GM12878 (cell line): Measurements from ENCODE around the gene TCHP. TPM values are rescaled to one million over a fixed set of nuclear protein-coding genes. Genes with fewer than 3 reads are reported as not detected.

Experiments
- ATAC-seq: fragments of 200-7000 bp; cut with Tn5 transposase; 3 replicates; pipeline ENCODE4 v1.9.1; 2020; ENCODE audit warnings: mild to moderate bottlenecking, moderate library complexity
- BruUV-seq: library from RNA; stranded (reverse); fragments of 400-500 nt; replicated peaks from 2 replicates; lab custom pipeline; 2021; lab: Mats Ljungman, UMichigan
- CTCF ChIA-PET: fragments of 300-600 bp; sonication (Branson Sonifier 250); formaldehyde crosslinking; extraction: SDS; loops from one replicate; lab custom pipeline; 2021; ENCODE audit warnings: inconsistent platforms; lab: Yijun Ruan, JAX
- POLR2A ChIA-PET: fragments of 350-600 bp; formaldehyde crosslinking; extraction: SDS; loops from one replicate; lab custom pipeline; 2021; ENCODE audit warnings: inconsistent platforms; lab: Charles Lee
- RAD21 ChIA-PET: fragments of 300-600 bp; sonication (Branson Sonifier 250); formaldehyde crosslinking; loops from one replicate; lab custom pipeline; 2023; ENCODE audit warnings: antibody characterized with exemption; ENCODE audit not compliant: unreplicated experiment; lab: Charles Lee
- SMC1A ChIA-PET: fragments of 300-600 bp; sonication (Branson Sonifier 250); formaldehyde crosslinking; loops from one replicate; lab custom pipeline; 2023; ENCODE audit not compliant: unreplicated experiment, uncharacterized antibody; lab: Charles Lee
- DNase-seq: peaks from one replicate; pipeline ENCODE4 v3.0.0-alpha.2; 2011; ENCODE audit warnings: low read depth, low spot score
- FAIRE-seq: peaks from 3 replicates; lab custom pipeline; 2011; peaks lifted over from hg19 to GRCh38; lab: Jason Lieb, UNC
- H2AFZ ChIP-seq: 2 replicates; pipeline ENCODE4 v1.6.0; 2011; ENCODE audit warnings: low read depth, low read length, control low read depth; ENCODE audit not compliant: control insufficient read depth
- H3K27ac ChIP-seq: 2 replicates; pipeline ENCODE4 v1.5.1; 2011; ENCODE audit warnings: control low read depth; ENCODE audit not compliant: control insufficient read depth, insufficient read depth
- H3K27me3 ChIP-seq, 2 experiments: replicated peaks in 1 of 2; 2 replicates each; pipeline versions ENCODE4 v1.6.0 to v1.6.1; 2011; ENCODE audit warnings: low read length in 1 of 2; ENCODE audit not compliant: control insufficient read depth in 2 of 2, insufficient read depth in 2 of 2
- H3K36me3 ChIP-seq, 2 experiments: 2 replicates each; pipeline ENCODE4 v1.5.1; 2011; ENCODE audit warnings: low read length in 1 of 2; ENCODE audit not compliant: control insufficient read depth in 2 of 2, insufficient read depth in 2 of 2
- H3K4me1 ChIP-seq: 2 replicates; pipeline ENCODE4 v1.6.1; 2011; ENCODE audit warnings: mild to moderate bottlenecking, low read length, moderate library complexity, mixed read lengths; ENCODE audit not compliant: control insufficient read depth, insufficient read depth
- H3K4me2 ChIP-seq: 2 replicates; pipeline ENCODE4 v1.6.0; 2011; ENCODE audit warnings: control low read depth; ENCODE audit not compliant: control insufficient read depth, insufficient read depth
- H3K4me3 ChIP-seq: fragments of 200-600 bp; sonication (generic); 2 replicates; pipeline ENCODE4 v1.5.1; 2016
- H3K79me2 ChIP-seq: 2 replicates; pipeline ENCODE4 v1.6.0; 2011; ENCODE audit warnings: low read length; ENCODE audit not compliant: control insufficient read depth, insufficient read depth
- H3K9ac ChIP-seq: 2 replicates; pipeline ENCODE4 v1.8.0; 2011; ENCODE audit warnings: low read length, control low read depth, mixed read lengths; ENCODE audit not compliant: control insufficient read depth, insufficient read depth
- H3K9me3 ChIP-seq: replicated peaks from 3 replicates; pipeline ENCODE4 v1.5.1; 2011; ENCODE audit warnings: mild to moderate bottlenecking, low read length; ENCODE audit not compliant: control insufficient read depth, insufficient read depth
- H4K20me1 ChIP-seq: 2 replicates; pipeline ENCODE4 v1.6.0; 2011; ENCODE audit not compliant: control insufficient read depth, insufficient read depth
- E2F4 ChIP-seq: IDR thresholded peaks from 2 replicates; pipeline ENCODE4 v1.6.1; 2012; ENCODE audit warnings: low read depth, low read length, improper control_type of control experiment
- IRF4 ChIP-seq: IDR thresholded peaks from 2 replicates; pipeline ENCODE4 v1.6.1; 2011; ENCODE audit warnings: low read depth, low read length
- MYB ChIP-seq: fragments of 150-350 bp; IDR thresholded peaks from 2 replicates; pipeline ENCODE4 v1.6.1; 2014; ENCODE audit warnings: mild to moderate bottlenecking, low read depth, low read length, borderline replicate concordance
- PML ChIP-seq: IDR thresholded peaks from 2 replicates; pipeline ENCODE4 v1.6.1; 2012; ENCODE audit warnings: low read length, inconsistent platforms
- RELA ChIP-seq: fragments of 450-650 bp; IDR thresholded peaks from 2 replicates; pipeline ENCODE4 v1.8.0; 2014; ENCODE audit warnings: borderline replicate concordance; ENCODE audit not compliant: partially characterized antibody
- RFX5 ChIP-seq: IDR thresholded peaks from 2 replicates; pipeline ENCODE4 v1.6.1; 2011; ENCODE audit warnings: low read depth, low read length, improper control_type of control experiment
- in situ Hi-C: fragments of 300-500 bp; cut with MboI; formaldehyde crosslinking; loops from 9 replicates; pipeline ENCODE4 v1.14.3; 2018; ENCODE audit warnings: mixed read lengths
- intact Hi-C: fragments of 100-400 bp; cut with micrococcal nuclease; formaldehyde crosslinking; loops from one replicate; pipeline ENCODE4 v1.14.2; 2022; ENCODE audit not compliant: unreplicated experiment
- polyA plus RNA-seq, 11 experiments: library from polyadenylated mRNA; depleted of rRNA in 4 of 11; unstranded in 6 of 11; stranded (reverse) in 5 of 11; fragments of >200 nt; fragmentation: Nextera tagmentation in 4 of 11; fragmentation: Illumina TruSeq in 1 of 11; extraction: Ambion mirVana in 4 of 11; extraction: Trizol in 1 of 11; gene quantifications; 1 replicate in 1 of 11; 2 replicates in 10 of 11; pipeline versions ENCODE4 v1.2.1 to v1.2.3, GENCODE V29; 2011 to 2016; ENCODE audit warnings: inconsistent platforms in 2 of 11, missing spikeins in 2 of 11, low read depth in 1 of 11
- total RNA-seq, 4 experiments: library from RNA; depleted of rRNA in 3 of 4; stranded (reverse); fragments of >200 nt in 3 of 4; fragmentation: Illumina TruSeq in 1 of 4; extraction: Trizol in 1 of 4; gene quantifications; 2 replicates each; pipeline versions ENCODE4 v1.2.1 to v1.2.3, GENCODE V29; 2013 to 2021

The TCHP gene
- total and polyA plus RNA-seq, 10 of the 15 experiments (the other 5 are each of a cell fraction or from before 2014, with no cell fraction given) = 4.8 to 18.6 (median 15.0) TPM

GRCh38 chr12:109876406-109876805, 23.7 kb upstream of the TCHP start:
- Histone ChIP-seq H3K36me3 (no peaks in the 10 kb centered on the region), H3K27me3 (no peaks in the 10 kb centered on the region), H3K9ac (no peak overlapping the region), H3K79me2 (peaks cover 10% of the 10 kb centered on the region), H2AFZ (no peak overlapping the region), H3K27ac (no peak overlapping the region), H3K9me3 (no peaks in the 10 kb centered on the region), H4K20me1 (0 out of 2 replicates have a peak, but pooled peaks cover 2% of the 10 kb centered on the region), H3K4me1 (peaks cover 29% of the 10 kb centered on the region), H3K4me3 (no peak overlapping the region), H3K4me2 (0 out of 2 replicates have a peak overlapping the region, but pooled peaks have one; percentile 19)
- ATAC-seq (no peak), DNase-seq (no peak), FAIRE-seq (no peak)
- no peak for TF ChIP-seq PML
- TF ChIP-seq RELA = no peak
- no peak for TF ChIP-seq E2F4
- TF ChIP-seq IRF4 = no peak
- no peak for TF ChIP-seq MYB
- TF ChIP-seq RFX5 = no peak
- POLR2A ChIA-PET = interaction anchor here (0.6 to 0.9 kb wide), 5 partner anchors 9 to 685 kb away, joined by 3 to 8 read pairs (median 4); no protein-coding TSS in a partner anchor
- SMC1A ChIA-PET = interaction anchor here (0.8 to 6.0 kb wide), 7 partner anchors 10 to 127 kb away, joined by 3 to 47 read pairs (median 4); no protein-coding TSS in a partner anchor
- CTCF ChIA-PET = interaction anchor here (0.7 to 4.4 kb wide), 8 partner anchors 11 to 448 kb away, joined by 3 to 55 read pairs (median 9); no protein-coding TSS in a partner anchor
- intact Hi-C loops = no loop called here
- no TSS peak for BruUV-seq
- RAD21 ChIA-PET = interaction anchor here (0.8 to 2.8 kb wide), 4 partner anchors 23 to 279 kb away, joined by 3 to 28 read pairs (median 11); no protein-coding TSS in a partner anchor
- in situ Hi-C loops = loop anchor here (5.0 kb wide), 1 partner anchor 74 kb away; no protein-coding TSS in a partner anchor
